ENCODE results near the gene LTN1. TPM values are rescaled to one million over a fixed set of nuclear protein-coding genes. Genes with fewer than 3 reads are reported as not detected.
"Not testable (repeated sequence)": the region's sequence is repeated elsewhere in the genome, so short reads cannot be mapped to it uniquely, and the experiment has no call there.

LTN1 gene
- total RNA-seq, 1 donor from 2014 or later = 27.1 TPM

DNA sequence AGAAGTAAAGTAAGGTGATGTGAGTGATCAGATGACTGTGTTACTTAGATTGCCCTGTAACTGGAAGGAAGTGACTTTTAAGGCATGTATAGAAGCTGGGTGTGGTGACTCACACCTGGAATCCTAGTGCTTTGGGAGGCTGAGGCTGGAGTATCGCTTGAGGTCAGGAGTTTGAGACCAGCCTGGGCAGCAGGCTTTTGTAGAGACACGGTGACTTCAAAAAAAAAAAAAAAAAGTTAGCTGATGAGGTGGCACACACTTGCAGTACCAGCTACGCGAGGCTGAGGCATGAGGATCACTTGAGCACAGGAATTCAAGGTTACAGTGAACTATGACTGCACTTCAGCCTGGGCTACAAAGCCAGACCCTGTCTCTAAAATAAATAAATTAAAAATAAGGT, 29.5 kb upstream of the LTN1 start:
- Histone ChIP-seq H3K9me3 (ENCODE audit: control insufficient read depth in 3 of 3, low read length in 3 of 3) (no peaks in the 10 kb centered on the region), H3K27me3 (ENCODE audit: control insufficient read depth in 3 of 3, insufficient read depth in 3 of 3, low read length in 3 of 3) (no peaks in the 10 kb centered on the region), H3K27ac (ENCODE audit: low read depth, low read length) (no peak overlapping the region), H3K4me3 (ENCODE audit: low read length in 3 of 3) (no peak overlapping the region), H3K36me3 (ENCODE audit: control insufficient read depth in 3 of 3, insufficient read depth in 3 of 3, low read length in 3 of 3) (no peaks in the 10 kb centered on the region), H3K9ac (ENCODE audit: low read depth in 1 of 3, low read length in 3 of 3) (no peak overlapping the region), H3K4me1 (ENCODE audit: control insufficient read depth in 3 of 3, insufficient read depth in 3 of 3, low read length in 3 of 3) (peaks cover 22 to 31% (median 24%) of the 10 kb centered on the region in 3 donors)

DNA sequence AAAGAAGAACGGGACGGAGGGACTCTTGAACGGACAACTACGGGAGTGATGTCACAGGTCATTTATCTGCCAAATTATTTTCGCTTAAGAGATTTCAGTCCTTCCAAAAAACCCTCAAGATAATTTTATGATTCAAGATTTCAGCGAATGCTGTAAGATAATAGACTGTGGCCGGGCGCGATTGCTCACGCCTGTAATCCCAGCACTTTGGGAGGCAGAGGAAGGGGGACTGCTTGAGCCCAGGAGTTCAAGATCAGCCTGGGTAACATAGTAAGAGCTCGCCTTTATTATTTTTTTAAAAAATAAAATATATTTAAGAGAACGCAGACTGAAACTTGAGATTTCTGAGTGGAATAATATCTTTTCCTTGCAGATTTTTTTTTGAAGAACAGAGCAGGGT, 25.9 kb upstream of the LTN1 start:
- Histone ChIP-seq H3K4me1 (ENCODE audit: control insufficient read depth in 3 of 3, insufficient read depth in 3 of 3, low read length in 3 of 3) (peaks cover 10 to 13% (median 11%) of the 10 kb centered on the region in 3 donors), H3K9ac (ENCODE audit: low read depth in 1 of 3, low read length in 3 of 3) (peak overlapping the region; percentile 84 to 94 (median 94)), H3K4me3 (ENCODE audit: low read length in 3 of 3) (peak overlapping the region; percentile 88 to 96 (median 96)), H3K36me3 (ENCODE audit: control insufficient read depth in 3 of 3, insufficient read depth in 3 of 3, low read length in 3 of 3) (peaks cover 0 to 3% (median 0%) of the 10 kb centered on the region in 3 donors), H3K27ac (ENCODE audit: low read depth, low read length) (peak overlapping the region; percentile 75), H3K9me3 (ENCODE audit: control insufficient read depth in 3 of 3, low read length in 3 of 3) (no peaks in the 10 kb centered on the region), H3K27me3 (ENCODE audit: control insufficient read depth in 3 of 3, insufficient read depth in 3 of 3, low read length in 3 of 3) (no peaks in the 10 kb centered on the region)

GRCh38 chr21:29017639-29018237, 25.1 kb upstream of the LTN1 start:
- Histone ChIP-seq H3K9ac (ENCODE audit: low read depth in 1 of 3, low read length in 3 of 3) (peak overlapping the region in 2 of 3 donors; percentile 84 to 94), H3K27ac (ENCODE audit: low read depth, low read length) (no peak overlapping the region), H3K27me3 (ENCODE audit: control insufficient read depth in 3 of 3, insufficient read depth in 3 of 3, low read length in 3 of 3) (no peaks in the 10 kb centered on the region), H3K4me1 (ENCODE audit: control insufficient read depth in 3 of 3, insufficient read depth in 3 of 3, low read length in 3 of 3) (peaks cover 10 to 13% (median 11%) of the 10 kb centered on the region in 3 donors), H3K36me3 (ENCODE audit: control insufficient read depth in 3 of 3, insufficient read depth in 3 of 3, low read length in 3 of 3) (peaks cover 0 to 3% (median 0%) of the 10 kb centered on the region in 3 donors), H3K9me3 (ENCODE audit: control insufficient read depth in 3 of 3, low read length in 3 of 3) (no peaks in the 10 kb centered on the region), H3K4me3 (ENCODE audit: low read length in 3 of 3) (peak overlapping the region; percentile 88 to 96 (median 96))

- not testable (repeated sequence) for H3K9me3 ChIP-seq (ENCODE audit: control insufficient read depth in 3 of 3, low read length in 3 of 3); H3K27ac ChIP-seq (ENCODE audit: low read depth, low read length); H3K4me1 ChIP-seq (ENCODE audit: control insufficient read depth in 3 of 3, insufficient read depth in 3 of 3, low read length in 3 of 3); H3K27me3 ChIP-seq (ENCODE audit: control insufficient read depth in 3 of 3, insufficient read depth in 3 of 3, low read length in 3 of 3); H3K9ac ChIP-seq (ENCODE audit: low read depth in 1 of 3, low read length in 3 of 3); H3K4me3 ChIP-seq (ENCODE audit: low read length in 3 of 3)
- peaks cover 5 to 30% (median 9%) of the 10 kb centered on the region in 3 donors for H3K36me3 ChIP-seq (ENCODE audit: control insufficient read depth in 3 of 3, insufficient read depth in 3 of 3, low read length in 3 of 3)
These were observed 18.6 kb upstream of the LTN1 start for GRCh38 chr21:29011236-29011635.

DNA sequence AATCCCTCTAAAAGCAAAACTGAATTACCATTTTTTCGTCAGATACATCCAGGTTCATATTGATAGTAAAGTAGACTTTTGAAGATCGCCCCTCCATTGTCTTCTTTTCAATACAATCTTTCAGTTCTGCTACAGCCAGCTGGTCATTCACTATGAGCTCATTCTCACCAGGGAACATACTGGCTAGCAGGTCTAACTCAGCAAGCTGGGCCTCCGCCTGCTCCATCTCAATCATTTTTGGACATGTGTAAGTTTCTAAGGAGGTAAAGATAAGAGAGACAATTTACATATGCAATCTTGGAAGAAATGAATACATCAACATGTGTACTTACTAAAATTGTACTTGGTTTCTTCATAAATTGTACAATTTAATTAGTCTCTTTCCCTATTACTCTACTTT, 15.7 kb upstream of the LTN1 start:
- H3K36me3 ChIP-seq (ENCODE audit: control insufficient read depth in 3 of 3, insufficient read depth in 3 of 3, low read length in 3 of 3) = peaks cover 5 to 33% (median 10%) of the 10 kb centered on the region in 3 donors
- no peak overlapping the region for H3K27ac ChIP-seq (ENCODE audit: low read depth, low read length)

DNA sequence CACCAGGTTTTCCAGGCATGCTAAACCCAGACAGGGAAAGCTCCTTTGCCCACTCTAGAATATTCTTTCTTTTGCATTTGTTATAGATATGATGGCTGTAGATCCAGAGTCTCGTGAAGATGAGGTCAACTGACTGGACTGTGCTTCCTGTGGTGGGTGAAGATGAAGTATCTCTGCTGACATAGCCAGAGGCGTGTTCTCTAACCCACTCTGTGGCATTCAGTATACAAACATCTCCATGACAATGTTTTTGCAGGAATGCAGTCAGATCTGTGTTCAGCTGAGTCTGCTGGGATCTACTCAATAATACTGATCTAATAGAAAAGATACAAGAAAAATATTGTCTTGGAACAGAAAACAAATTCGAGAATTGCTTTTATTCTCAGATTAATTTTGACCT, 15.1 kb upstream of the LTN1 start:
- Histone ChIP-seq H3K36me3 (ENCODE audit: control insufficient read depth in 3 of 3, insufficient read depth in 3 of 3, low read length in 3 of 3) (peaks cover 5 to 33% (median 10%) of the 10 kb centered on the region in 3 donors), H3K9ac (ENCODE audit: low read depth in 1 of 3, low read length in 3 of 3) (no peak overlapping the region), H3K4me3 (ENCODE audit: low read length in 3 of 3) (no peak overlapping the region), H3K9me3 (ENCODE audit: control insufficient read depth in 3 of 3, low read length in 3 of 3) (no peaks in the 10 kb centered on the region), H3K27me3 (ENCODE audit: control insufficient read depth in 3 of 3, insufficient read depth in 3 of 3, low read length in 3 of 3) (no peaks in the 10 kb centered on the region), H3K27ac (ENCODE audit: low read depth, low read length) (no peak overlapping the region), H3K4me1 (ENCODE audit: control insufficient read depth in 3 of 3, insufficient read depth in 3 of 3, low read length in 3 of 3) (no peaks in the 10 kb centered on the region)

More for the DNA sequence above, 15.7 kb upstream of the LTN1 start:
- no peaks in the 10 kb centered on the region for H3K4me1 ChIP-seq (ENCODE audit: control insufficient read depth in 3 of 3, insufficient read depth in 3 of 3, low read length in 3 of 3)
- no peak overlapping the region for H3K9ac ChIP-seq (ENCODE audit: low read depth in 1 of 3, low read length in 3 of 3)
- H3K4me3 ChIP-seq (ENCODE audit: low read length in 3 of 3) = no peak overlapping the region
- no peaks in the 10 kb centered on the region for H3K9me3 ChIP-seq (ENCODE audit: control insufficient read depth in 3 of 3, low read length in 3 of 3)
- H3K27me3 ChIP-seq (ENCODE audit: control insufficient read depth in 3 of 3, insufficient read depth in 3 of 3, low read length in 3 of 3) = no peaks in the 10 kb centered on the region

GRCh38 chr21:29007135-29007534, 14.5 kb upstream of the LTN1 start:
- Histone ChIP-seq H3K36me3 (ENCODE audit: control insufficient read depth in 3 of 3, insufficient read depth in 3 of 3, low read length in 3 of 3) (peaks cover 5 to 33% (median 10%) of the 10 kb centered on the region in 3 donors), H3K4me1 (ENCODE audit: control insufficient read depth in 3 of 3, insufficient read depth in 3 of 3, low read length in 3 of 3) (no peaks in the 10 kb centered on the region), H3K27ac (ENCODE audit: low read depth, low read length) (no peak overlapping the region), H3K9ac (ENCODE audit: low read depth in 1 of 3, low read length in 3 of 3) (no peak overlapping the region), H3K9me3 (ENCODE audit: control insufficient read depth in 3 of 3, low read length in 3 of 3) (no peaks in the 10 kb centered on the region), H3K27me3 (ENCODE audit: control insufficient read depth in 3 of 3, insufficient read depth in 3 of 3, low read length in 3 of 3) (no peaks in the 10 kb centered on the region), H3K4me3 (ENCODE audit: low read length in 3 of 3) (no peak overlapping the region)

- H3K27ac ChIP-seq (ENCODE audit: low read depth, low read length) = no peak overlapping the region
- H3K27me3 ChIP-seq (ENCODE audit: control insufficient read depth in 3 of 3, insufficient read depth in 3 of 3, low read length in 3 of 3) = no peaks in the 10 kb centered on the region
- no peak overlapping the region for H3K4me3 ChIP-seq (ENCODE audit: low read length in 3 of 3)
- no peak overlapping the region for H3K9ac ChIP-seq (ENCODE audit: low read depth in 1 of 3, low read length in 3 of 3)
- no peaks in the 10 kb centered on the region for H3K4me1 ChIP-seq (ENCODE audit: control insufficient read depth in 3 of 3, insufficient read depth in 3 of 3, low read length in 3 of 3)
- no peaks in the 10 kb centered on the region for H3K9me3 ChIP-seq (ENCODE audit: control insufficient read depth in 3 of 3, low read length in 3 of 3)
- peaks cover 5 to 33% (median 10%) of the 10 kb centered on the region in 3 donors for H3K36me3 ChIP-seq (ENCODE audit: control insufficient read depth in 3 of 3, insufficient read depth in 3 of 3, low read length in 3 of 3)
These were observed 13.0 kb upstream of the LTN1 start for GRCh38 chr21:29005696-29006095.

GRCh38 chr21:29002442-29003144, 9.9 kb upstream of the LTN1 start:
- H3K36me3 ChIP-seq (ENCODE audit: control insufficient read depth in 3 of 3, insufficient read depth in 3 of 3, low read length in 3 of 3) = peaks cover 2 to 19% (median 5%) of the 10 kb centered on the region in 3 donors
- H3K4me1 ChIP-seq (ENCODE audit: control insufficient read depth in 3 of 3, insufficient read depth in 3 of 3, low read length in 3 of 3) = no peaks in the 10 kb centered on the region
- no peaks in the 10 kb centered on the region for H3K27me3 ChIP-seq (ENCODE audit: control insufficient read depth in 3 of 3, insufficient read depth in 3 of 3, low read length in 3 of 3)
- H3K9me3 ChIP-seq (ENCODE audit: control insufficient read depth in 3 of 3, low read length in 3 of 3) = no peaks in the 10 kb centered on the region
- peak overlapping the region; percentile 96 for H3K27ac ChIP-seq (ENCODE audit: low read depth, low read length)
- peak overlapping the region; percentile 100 for H3K9ac ChIP-seq (ENCODE audit: low read depth in 1 of 3, low read length in 3 of 3)
- H3K4me3 ChIP-seq (ENCODE audit: low read length in 3 of 3) = peak overlapping the region; percentile 95 to 100 (median 99)

DNA sequence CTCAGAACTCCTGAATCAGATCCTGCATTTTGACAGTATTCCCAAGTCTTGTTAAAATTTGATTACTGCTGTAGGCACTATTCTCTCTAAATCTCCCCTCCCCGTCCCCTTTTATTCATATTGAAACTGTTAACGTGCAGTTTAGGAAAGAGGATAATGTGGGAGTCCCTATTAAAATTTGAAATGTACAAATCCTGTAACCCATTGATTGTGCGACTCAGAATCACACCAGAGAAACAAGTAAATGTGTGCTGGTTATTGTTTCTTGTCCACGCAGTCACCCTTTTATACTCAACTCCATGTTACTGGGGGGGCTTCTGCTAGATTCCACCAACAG, 584 bp upstream of the LTN1 start:
- peaks cover 12 to 24% (median 22%) of the 10 kb centered on the region in 3 donors for H3K4me1 ChIP-seq (ENCODE audit: control insufficient read depth in 3 of 3, insufficient read depth in 3 of 3, low read length in 3 of 3)
- H3K9ac ChIP-seq (ENCODE audit: low read depth in 1 of 3, low read length in 3 of 3) = peak overlapping the region; percentile 81 to 92 (median 88)
- H3K27ac ChIP-seq (ENCODE audit: low read depth, low read length) = peak overlapping the region; percentile 84
- no peaks in the 10 kb centered on the region for H3K9me3 ChIP-seq (ENCODE audit: control insufficient read depth in 3 of 3, low read length in 3 of 3)
- peaks cover 2 to 4% (median 3%) of the 10 kb centered on the region in 3 donors for H3K36me3 ChIP-seq (ENCODE audit: control insufficient read depth in 3 of 3, insufficient read depth in 3 of 3, low read length in 3 of 3)
- H3K27me3 ChIP-seq (ENCODE audit: control insufficient read depth in 3 of 3, insufficient read depth in 3 of 3, low read length in 3 of 3) = no peaks in the 10 kb centered on the region
- peak overlapping the region; percentile 82 to 99 (median 91) for H3K4me3 ChIP-seq (ENCODE audit: low read length in 3 of 3)

Measured in skeletal muscle tissue (tissue), 4 donors.